ENCODE measurements around the gene FUT6.

- TF ChIP-seq RAD21 (IDR thresholded peaks at IDR 0.05; ENCODE audit: low read depth) (no peak), EP300 (IDR thresholded peaks at IDR 0.05; ENCODE audit: borderline replicate concordance) (no peak), TAF1 (IDR thresholded peaks at IDR 0.05; ENCODE audit: low read depth) (no peak), FOXM1 (IDR thresholded peaks at IDR 0.05; ENCODE audit: borderline replicate concordance, low read depth) (no peak), TEAD4 (IDR thresholded peaks at IDR 0.05) (no peak), TCF12 (IDR thresholded peaks at IDR 0.05; ENCODE audit: low read depth) (no peak), YY1 (IDR thresholded peaks at IDR 0.05; ENCODE audit: low read depth) (no peak)
- TF ChIP-seq, protein P1, sequence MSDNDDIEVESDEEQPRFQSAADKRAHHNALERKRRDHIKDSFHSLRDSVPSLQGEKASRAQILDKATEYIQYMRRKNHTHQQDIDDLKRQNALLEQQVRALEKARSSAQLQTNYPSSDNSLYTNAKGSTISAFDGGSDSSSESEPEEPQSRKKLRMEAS (IDR thresholded peaks at IDR 0.05), result no peak
- TF ChIP-seq, protein P2, sequence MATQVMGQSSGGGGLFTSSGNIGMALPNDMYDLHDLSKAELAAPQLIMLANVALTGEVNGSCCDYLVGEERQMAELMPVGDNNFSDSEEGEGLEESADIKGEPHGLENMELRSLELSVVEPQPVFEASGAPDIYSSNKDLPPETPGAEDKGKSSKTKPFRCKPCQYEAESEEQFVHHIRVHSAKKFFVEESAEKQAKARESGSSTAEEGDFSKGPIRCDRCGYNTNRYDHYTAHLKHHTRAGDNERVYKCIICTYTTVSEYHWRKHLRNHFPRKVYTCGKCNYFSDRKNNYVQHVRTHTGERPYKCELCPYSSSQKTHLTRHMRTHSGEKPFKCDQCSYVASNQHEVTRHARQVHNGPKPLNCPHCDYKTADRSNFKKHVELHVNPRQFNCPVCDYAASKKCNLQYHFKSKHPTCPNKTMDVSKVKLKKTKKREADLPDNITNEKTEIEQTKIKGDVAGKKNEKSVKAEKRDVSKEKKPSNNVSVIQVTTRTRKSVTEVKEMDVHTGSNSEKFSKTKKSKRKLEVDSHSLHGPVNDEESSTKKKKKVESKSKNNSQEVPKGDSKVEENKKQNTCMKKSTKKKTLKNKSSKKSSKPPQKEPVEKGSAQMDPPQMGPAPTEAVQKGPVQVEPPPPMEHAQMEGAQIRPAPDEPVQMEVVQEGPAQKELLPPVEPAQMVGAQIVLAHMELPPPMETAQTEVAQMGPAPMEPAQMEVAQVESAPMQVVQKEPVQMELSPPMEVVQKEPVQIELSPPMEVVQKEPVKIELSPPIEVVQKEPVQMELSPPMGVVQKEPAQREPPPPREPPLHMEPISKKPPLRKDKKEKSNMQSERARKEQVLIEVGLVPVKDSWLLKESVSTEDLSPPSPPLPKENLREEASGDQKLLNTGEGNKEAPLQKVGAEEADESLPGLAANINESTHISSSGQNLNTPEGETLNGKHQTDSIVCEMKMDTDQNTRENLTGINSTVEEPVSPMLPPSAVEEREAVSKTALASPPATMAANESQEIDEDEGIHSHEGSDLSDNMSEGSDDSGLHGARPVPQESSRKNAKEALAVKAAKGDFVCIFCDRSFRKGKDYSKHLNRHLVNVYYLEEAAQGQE (IDR thresholded peaks at IDR 0.05; ENCODE audit: low read depth), result no peak
Measured at GRCh38 chr19:5877427-5877826, 37.9 kb upstream of the FUT6 start.
